Epithelial cell of prostate (primary cell): ENCODE measurements around the gene PRKCA.
"Not testable (repeated sequence)": the region's sequence is repeated elsewhere in the genome, so short reads cannot be mapped to it uniquely, and the experiment has no call there.

Source experiments
- DNase-seq: peaks from one replicate; pipeline ENCODE4 v3.0.0-alpha.2; 2011; ENCODE audit warnings: low read depth, low spot score
- H3K27ac ChIP-seq: fragments of 450-650 bp; 2 replicates; pipeline ENCODE4 v1.5.1; 2017; ENCODE audit warnings: mild to moderate bottlenecking

The PRKCA gene

GRCh38 chr17:66714046-66715023, 411.9 kb downstream of the PRKCA start:
- no peak for DNase-seq
- no peak overlapping the region for H3K27ac ChIP-seq

- H3K27ac ChIP-seq: no peak overlapping the region
- DNase-seq: no peak
Measured at GRCh38 chr17:66715076-66715675, 412.8 kb downstream of the PRKCA start.

DNA sequence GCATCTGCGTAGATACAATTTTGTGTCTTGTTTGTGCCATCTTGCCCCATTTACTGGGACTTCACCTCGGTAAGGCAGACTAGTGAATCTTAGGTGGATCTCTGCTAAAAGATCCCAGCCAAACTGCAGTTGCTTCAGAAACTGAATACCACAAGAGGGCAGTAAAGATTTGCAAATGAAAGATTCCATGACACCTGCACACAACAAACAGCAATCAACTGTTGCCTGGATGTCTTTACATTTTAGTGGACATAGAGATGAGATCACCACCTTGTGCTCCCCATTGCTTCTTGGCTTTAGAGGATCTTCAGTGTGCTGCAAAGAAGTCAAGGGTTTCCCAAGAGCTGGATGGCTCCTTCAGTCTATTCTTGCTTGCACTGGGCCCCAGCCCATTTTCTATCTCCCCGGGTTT, 413.3 kb downstream of the PRKCA start:
- DNase-seq: peak; percentile 27

DNA sequence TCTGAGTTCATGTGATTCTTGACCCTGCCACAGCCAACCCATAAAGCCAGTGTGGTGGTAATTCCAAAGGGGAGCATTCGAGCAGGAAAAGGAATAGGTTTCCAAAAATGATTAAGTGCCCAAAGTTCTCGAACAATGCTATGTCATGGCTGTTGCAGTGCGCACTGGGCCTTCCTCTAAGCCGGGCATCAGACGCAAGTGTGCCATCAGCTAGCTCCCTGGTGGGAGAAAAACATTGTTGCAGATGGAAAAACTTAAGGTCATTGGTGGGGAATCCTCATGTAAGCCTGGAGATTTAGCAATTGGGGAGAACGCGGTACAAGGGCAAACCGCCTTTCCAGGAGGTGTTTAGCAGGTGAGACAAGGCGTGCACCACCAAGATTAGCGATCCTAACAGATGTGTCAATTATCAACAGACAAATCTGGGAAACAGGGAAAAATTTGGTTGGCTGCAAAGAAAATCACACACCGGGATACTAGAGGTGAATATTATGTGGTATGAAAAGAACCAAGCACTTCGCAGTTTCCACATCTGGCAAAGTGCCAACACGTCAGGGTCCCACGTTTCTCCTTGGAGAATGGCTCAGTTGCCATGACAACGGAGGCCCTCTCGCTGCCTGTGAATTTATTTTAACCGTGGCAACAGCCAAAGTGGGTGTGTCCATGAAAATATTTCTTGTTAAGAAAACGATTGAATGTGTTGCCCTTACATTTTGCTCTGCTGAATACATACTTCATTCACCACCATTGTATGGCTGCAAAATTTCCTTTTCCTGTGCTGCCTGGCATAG, 414.0 kb downstream of the PRKCA start:
- DNase-seq: no peak

More for the DNA sequence above, 413.3 kb downstream of the PRKCA start:
- no peak overlapping the region for H3K27ac ChIP-seq

DNA sequence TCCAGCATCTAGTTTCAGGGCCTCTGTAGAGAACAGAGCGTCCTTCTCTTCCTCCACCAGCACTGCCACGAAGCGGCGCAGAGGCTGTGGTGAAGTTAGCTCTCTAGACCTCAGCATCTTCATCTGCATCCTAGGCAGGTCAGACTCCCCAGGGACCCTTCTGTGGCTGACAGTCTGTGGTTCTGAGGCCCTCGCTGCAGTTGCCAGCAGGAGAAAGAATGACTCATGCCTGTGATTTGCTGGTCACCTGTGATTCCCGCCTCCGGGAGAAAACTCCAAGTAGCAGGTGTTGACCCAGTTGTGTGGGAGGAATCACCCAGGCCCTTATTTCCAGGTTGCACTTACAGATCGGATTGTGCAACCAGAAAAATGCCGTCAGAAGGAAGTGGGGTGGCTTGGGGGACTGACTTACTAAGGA, 415.2 kb downstream of the PRKCA start:
- H3K27ac ChIP-seq: no peak overlapping the region
- no peak for DNase-seq

More for the DNA sequence above, 414.0 kb downstream of the PRKCA start:
- no peak overlapping the region for H3K27ac ChIP-seq

DNA sequence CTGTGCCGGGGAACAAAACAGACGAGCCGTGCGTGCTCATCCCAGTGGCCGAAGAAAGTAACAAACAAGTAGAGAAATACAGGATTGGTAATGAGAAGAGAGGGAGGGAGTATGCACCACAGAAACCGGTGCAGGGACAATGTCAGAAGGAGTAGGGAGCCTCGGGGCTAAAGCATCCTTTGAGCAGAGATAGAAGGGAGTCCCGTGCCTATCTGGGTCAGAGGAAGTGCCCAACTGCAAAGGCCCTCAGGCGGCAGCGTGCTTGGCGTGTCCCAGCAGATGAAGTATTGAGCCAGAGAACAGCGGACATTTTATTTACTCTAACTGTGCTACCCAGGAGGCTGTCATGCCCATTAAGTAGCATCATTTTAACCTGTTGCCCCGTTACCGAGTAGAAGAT, 417.6 kb downstream of the PRKCA start:
- DNase-seq: no peak
- no peak overlapping the region for H3K27ac ChIP-seq

- no peak overlapping the region for H3K27ac ChIP-seq
- DNase-seq: no peak
Measured at GRCh38 chr17:66720567-66720966, 418.2 kb downstream of the PRKCA start.

DNA sequence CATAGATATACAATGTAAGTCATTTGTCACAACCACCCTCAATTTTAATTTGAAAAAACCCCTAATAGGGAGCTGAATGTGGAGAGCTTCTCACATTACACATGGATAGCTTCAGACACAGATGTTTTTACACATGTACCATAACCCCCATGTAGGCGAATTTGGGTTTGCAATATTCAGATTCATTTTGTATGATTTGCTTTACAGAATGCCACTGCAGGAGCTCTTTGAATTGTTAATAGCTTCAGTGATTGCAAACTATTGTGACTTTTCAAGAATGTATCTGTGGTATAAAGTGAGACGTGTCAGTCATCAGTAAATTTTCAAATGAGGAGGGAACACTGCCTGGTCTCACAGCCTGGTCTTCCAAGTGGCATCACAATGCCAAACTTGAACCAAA, 419.9 kb downstream of the PRKCA start:
- no peak for DNase-seq
- H3K27ac ChIP-seq: no peak overlapping the region

DNA sequence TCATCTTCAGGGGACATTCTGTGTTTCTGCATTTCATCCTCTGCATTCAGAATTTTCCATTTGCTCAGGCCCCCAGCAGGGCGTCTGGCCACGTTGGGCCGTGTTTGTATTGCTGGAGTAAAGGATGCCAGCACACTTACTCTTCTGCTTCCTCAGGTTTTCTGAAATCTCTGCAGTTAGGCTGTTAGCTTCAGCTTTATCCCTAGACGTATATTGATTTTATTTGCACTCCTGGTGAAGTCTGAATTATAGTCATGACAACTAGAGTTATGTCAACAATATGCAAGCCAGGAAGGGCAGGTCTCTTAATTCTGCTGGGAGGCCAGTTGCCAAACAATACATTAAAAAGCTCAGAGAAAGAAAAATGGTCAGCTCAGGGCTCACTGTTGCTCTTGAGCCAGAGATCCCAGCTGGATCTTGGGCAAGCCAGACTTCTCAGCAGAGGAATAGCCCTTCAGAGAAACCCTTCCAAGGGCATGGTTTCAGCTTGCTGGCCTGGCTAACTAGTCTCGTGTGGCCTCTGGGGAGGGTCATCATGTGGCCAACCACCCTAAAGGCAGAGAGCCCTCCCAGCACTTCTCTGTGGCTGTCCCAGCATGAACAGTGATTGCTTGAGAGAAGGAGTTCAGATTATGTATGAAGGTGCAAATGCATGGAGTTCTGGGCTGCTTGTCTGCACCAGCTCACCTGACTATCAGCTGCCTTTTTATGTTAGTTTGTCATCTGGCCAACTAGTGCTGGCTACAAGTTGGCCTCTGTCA, 422.3 kb downstream of the PRKCA start:
- DNase-seq: no peak
- no peak overlapping the region for H3K27ac ChIP-seq

- DNase-seq, H3K27ac ChIP-seq: not testable (repeated sequence)
Measured at GRCh38 chr17:66725438-66725837, 423.0 kb downstream of the PRKCA start.

DNA sequence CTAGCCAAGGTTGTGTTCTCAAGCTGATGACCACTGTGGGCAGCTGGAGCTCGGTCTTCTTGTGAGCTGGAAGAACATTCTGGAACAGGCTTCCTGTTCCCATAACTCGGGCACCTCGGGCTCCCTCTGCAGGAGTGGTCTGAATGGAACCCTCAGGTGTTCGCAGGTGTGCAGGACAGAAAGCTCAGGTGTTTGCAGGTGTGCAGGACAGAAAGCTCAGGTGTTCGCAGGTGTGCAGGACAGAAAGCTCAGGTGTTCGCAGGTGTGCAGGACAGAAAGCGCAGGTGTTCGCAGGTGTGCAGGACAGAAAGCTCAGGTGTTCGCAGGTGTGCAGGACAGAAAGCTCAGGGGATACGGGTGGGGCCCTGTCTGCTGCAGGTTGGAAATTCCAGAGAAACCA, 423.5 kb downstream of the PRKCA start:
- no peak overlapping the region for H3K27ac ChIP-seq
- no peak for DNase-seq

DNA sequence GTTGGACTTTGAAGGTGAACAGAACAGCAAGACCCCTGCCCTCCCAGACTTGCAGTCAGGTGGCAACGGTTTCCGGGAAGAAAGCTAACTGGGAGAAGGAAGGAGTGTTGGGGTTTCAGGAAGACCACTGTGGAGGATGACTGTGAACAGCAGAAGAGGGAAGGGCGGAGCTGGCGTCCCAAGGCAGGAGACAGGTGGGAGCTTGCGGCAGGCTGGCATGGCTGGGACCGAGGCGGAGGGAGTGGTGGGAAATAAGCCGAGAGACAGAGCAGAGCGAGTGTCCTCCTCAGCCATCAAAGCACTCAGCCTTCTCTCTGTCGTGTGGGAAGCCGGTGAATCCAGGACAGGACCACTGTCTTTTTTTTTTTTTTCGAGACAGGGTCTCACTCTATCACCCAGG, 424.0 kb downstream of the PRKCA start:
- DNase-seq: no peak
- H3K27ac ChIP-seq: no peak overlapping the region

GRCh38 chr17:66726846-66727245, 424.4 kb downstream of the PRKCA start:
- no peak overlapping the region for H3K27ac ChIP-seq
- no peak for DNase-seq

DNA sequence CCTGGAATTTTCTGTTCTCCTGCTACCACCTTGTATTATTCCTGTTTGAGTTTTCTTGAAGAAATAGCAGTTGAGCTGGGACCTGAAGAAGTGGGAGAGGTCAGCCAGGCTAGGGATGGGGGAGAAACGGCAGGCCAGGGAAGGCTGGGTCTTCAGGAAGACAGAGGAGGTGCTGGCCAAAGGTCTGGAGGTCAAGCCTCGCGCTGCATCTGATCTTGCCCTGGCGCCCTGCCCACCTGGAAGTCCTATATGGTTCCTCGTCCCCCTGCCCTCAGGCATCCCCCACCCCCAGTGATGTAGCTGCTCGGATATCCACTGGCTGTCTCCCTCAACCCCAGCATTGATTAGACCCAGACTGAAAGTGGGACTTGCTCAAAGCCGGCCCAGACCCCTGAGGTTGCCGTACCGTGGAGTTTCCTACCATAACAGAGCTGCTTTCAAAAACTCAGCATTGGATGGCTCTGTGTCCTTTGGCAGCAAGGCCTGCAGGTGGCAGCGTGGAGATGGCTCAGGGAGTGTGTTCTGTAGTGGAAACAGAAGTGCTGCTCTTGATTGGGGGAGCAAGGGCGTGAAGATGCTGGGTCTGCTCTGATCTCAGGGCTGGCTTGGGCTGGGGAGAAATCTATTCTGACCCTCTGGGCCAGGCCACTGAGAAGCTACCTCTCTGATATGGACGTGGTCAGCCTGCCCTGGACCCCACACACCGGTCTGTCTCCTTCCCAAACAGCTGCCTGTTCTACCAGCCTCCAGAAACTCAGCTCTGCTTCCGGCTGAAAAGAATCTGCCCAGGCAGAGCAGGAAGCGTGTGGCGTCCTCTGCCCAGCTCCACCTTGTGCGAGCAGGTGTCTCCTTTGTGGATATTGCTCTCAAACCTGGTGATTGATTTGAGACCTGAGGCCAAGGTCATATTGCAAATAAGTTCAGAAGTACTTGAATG, 425.5 kb downstream of the PRKCA start:
- no peak overlapping the region for H3K27ac ChIP-seq
- no peak for DNase-seq

DNA sequence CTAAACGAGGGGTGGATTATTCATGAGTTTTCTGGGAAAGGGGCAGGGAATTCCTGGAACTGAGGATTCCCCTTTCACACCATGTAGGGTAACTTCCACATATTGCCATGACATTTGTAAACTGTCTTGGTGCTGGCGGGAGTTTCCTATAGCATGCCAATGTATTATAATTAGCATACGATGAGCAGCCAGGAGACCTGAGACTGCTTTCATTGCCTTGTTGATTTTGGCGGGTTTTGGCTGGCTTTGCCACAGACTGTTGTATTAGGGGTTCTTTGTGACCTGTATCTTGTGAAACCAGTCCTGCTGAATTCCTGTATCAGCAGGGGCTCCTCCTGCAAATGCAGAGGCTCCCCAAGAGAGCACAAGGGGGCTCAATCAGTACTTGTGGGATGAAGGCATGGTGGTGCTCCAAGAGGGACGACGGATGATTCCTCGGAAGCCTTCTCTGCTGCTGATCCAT, 428.1 kb downstream of the PRKCA start:
- H3K27ac ChIP-seq: no peak overlapping the region
- DNase-seq: no peak

GRCh38 chr17:66733759-66734158, 431.3 kb downstream of the PRKCA start:
- no peak overlapping the region for H3K27ac ChIP-seq
- DNase-seq: no peak

DNA sequence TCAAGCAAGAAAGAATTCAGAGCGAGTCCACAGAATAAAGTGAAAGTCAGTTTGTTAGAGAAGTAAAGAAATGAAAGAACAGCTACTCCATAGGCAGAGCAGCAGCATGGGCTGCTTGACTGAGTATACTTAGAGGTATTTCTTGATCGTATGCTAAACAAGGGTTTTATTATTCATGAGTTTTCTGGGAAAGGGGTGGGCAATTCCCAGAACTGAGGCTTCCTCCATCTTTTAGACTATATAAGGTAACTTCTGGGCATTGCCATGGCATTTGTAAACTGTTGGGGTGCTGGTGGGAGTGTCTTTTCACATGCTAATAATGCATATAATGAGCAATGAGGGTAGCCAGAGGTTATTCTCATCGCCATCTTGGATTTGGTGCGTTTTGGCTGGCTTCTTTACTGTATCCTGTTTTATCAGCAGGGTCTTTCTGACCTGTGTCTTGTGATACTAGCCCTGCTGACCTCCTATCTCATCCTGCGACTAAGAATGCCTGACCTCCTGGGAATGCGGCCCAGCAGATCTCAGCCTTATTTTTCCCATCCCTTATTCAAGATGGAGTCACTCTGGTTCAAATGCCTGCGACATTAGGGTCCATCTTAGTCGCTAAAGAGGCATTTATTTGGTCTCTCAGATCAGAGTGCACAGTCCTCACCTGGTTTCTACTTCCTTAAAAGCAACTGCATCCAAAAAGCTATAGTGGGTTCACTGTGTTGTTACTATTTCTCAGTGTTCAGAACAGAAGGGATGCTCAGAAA, 432.0 kb downstream of the PRKCA start:
- H3K27ac ChIP-seq: no peak overlapping the region
- no peak for DNase-seq

DNA sequence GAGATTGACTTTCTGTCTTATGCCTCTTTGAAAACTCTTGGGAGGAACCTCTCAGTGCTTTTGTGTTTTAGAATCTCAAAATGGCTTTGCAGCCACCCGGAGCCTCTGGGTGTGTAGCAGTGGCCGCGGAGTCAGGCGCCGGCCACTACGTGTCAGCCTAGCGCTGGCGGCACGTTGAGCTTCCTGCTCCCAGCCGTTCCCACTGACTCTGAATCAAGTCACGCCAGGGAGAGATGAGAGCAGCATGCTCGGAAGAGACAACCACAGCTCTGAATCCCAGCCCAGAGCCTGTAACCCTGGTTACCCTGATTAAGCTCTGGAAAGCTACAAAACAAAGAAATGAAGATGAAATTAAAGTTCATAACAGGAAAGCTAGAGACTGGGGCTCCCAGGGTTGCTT, 435.1 kb downstream of the PRKCA start:
- no peak overlapping the region for H3K27ac ChIP-seq
- DNase-seq: no peak
